NCI-H1930 (cell line): ENCODE data around the gene HEPHL1.
"Not testable (repeated sequence)": the region's sequence is repeated elsewhere in the genome, so short reads cannot be mapped to it uniquely, and the experiment has no call there.

ENCODE experiments used
- DNase-seq, 2 experiments: peaks; one replicate each; lab custom pipeline; 2025; lab: John Stamatoyannopoulos, UW

The HEPHL1 gene

DNA sequence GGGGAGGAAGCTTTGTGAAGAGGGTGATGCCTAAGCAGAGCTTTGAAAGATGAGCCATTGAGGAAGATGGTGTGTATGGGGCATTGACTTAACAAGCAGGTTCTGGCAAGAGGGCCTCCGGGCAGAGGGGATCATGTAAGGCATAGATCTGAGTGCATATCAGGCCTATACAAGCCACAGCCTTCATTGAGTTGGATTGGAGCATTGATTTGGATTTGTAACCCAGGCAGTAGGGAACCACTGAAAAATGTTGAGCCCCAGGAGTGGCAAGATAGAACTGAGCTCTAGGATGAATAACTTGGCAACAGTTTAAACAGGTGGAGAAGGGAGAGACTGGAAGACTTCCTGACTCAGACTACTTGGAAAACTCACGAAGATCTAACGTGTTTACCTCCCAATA is 128.9 kb downstream of the HEPHL1 start:
- no peak for DNase-seq

DNA sequence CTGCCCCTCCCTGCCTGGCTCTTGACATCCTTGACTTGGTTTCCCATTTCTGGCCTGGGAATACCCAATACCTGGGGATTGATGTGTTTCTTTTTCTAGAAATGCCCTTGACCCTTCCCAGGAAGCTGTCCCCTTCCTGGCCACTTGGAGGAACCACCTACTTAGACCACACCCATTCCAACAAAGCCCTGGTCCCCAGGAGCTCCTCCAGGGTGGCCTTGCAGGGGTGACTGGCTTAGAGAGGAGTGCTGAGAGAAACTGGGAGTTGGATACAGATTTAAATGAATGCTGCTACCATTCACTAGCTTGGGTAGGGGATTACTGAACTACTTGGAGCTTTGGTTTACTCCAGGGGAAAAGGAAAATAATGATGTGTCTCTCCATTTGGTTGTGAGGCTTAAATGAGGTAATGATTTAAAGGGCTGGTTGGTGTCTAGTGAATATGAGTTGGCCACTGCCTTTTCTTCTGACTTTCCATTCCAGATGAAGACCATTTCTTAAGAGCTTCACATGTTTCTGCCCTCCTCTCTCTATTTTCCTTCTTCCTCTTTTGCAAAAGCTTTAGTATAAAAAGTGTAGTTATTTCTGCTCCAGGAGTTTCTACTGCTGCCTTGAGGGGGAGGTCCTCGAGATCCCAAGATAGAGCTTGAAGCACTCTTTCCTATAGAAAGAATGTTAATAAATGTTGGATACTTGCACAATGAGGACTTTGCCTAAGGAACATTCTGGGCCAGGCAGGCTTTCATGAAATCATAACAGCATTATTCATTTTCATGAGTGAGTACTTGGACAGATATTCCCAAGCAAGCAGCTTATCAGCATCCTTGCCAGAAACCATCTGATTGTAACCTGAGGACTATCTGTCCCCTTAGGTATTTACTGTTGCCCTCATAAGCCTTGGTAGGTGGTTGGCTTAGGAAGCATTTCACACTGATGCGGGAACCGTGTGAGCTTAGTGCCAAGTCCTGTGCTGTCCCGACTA is 129.8 kb downstream of the HEPHL1 start:
- no peak for DNase-seq

DNA sequence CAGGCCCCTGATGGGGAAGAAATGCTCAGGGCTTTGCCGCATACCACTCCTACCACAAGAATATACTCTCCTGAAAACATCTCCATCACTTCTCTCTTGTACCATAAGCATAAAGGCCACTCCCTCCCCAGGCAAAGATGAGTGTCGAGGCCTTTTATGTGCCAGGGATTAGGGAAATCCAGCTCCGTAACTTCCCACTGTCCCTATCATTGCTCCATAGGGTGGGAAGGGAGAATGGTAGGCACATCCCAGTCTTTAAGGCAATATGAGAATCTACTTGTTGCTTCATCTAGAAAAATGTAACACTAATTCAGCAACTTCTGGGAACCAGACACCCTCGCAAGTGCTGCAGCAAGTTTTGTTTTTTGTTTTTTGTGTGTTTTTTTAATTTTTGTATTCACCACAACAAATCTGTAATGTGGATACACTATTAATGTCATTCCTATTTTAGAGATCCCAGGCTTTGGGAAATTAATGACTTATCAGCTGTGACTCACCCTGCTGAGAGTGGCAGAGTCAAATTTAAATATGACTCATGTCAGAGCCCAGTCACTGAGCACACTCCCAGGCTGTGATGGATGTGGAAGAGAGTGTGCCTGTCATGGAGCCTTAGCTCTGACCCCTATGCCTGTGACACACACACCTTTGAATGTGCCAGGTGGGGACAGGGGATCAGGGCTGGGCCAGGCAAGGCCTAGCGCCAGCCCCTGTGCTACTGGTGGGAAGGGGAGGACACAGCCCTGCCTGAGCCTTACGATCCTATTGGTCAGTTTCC is 130.9 kb downstream of the HEPHL1 start:
- no peak for DNase-seq

DNA sequence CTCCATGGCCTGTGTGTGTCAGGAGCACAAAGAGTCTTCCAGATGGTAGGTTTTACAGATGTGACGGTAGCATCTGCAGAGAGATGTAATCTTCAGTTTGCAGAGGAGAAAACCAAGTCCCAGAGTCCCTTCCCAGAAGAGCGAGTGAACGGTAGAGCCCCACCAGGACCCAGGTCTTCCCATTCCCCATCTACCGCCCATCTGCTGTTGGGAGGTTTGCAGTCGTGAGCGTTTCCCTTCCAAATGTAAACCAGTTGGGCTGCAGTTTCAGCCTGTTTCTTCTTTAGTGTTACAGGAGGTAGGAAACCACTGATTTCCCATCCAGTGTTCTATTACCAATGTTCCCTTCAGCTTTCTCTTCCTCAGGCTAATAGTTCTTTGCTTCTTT is 131.5 kb downstream of the HEPHL1 start:
- DNase-seq = no peak

DNA sequence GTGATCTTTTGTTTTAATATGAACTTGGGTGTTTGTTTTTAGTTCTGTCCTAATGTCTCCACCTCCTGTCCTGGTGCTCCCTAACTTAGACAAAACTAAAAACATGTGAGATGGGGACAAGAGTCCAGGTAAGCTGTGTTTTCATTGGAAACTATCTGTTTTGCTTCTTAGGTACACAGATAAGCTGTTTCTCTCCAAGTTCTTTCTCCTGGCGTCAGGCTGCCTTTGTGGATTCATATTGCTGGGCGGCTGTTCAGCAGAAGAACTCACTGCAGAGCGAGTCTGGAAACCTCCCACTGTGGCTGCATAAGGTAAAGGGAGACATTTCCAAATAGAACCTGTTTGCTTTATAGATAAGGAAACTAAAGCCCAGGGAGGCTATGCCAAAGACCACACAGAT is 132.2 kb downstream of the HEPHL1 start:
- no peak for DNase-seq

DNA sequence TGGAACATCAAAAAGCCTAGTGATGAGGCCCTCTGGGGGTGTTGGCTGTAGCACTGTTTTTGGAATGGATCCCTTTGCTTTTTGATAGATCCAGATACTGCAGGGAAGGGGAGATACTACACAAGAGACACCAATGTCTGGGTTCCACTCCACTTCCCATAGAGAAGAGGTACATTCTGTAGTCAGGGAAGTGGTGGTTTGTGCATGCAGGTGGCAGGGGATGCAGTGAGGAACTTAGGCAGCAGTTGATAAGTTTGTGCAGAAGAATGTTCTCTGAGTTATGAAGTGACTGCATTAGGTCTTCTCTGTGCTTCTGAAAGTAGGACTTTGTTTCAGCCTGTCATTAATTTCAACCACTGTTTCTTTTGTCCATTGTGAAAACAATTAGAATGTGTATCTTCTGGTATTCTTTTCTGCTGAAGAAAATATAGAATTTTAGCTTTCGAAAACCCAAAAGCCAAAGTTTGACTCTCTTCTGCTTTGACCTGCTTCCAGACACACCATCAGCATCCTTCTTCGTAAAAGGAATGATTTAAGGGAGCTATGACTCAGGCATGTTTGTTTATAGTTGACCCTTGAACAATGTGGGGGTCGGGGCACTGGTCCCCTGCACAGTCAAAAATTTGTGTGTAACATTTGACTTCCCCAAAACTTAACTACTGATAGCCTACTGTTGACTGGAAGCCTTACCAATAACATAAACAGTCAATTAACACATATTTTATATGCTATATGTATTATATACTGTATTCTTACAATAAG is 133.1 kb downstream of the HEPHL1 start:
- DNase-seq = no peak

DNA sequence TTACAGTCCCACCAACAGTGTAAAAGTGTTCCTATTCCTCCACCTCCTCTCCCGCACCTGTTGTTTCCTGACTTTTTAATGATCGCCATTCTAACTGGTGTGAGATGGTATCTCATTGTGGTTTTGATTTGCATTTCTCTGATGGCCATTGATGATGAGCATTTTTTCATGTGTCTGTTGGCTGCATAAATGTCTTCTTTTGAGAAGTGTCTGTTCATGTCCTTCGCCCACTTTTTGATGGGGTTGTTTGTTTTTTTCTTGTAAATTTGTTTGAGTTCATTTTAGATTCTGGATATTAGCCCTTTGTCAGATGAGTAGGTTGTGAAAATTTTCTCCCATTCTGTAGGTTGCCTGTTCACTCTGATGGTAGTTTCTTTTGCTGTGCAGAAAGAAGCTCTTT is 136.2 kb downstream of the HEPHL1 start:
- DNase-seq = not testable (repeated sequence)
